ENCODE results near the gene FAM107B. TPM values are rescaled to one million over a fixed set of nuclear protein-coding genes. Genes with fewer than 3 reads are reported as not detected.

The FAM107B gene
- total and polyA plus RNA-seq, 2 experiments from 2014 or later: 85.5 to 85.9 TPM

DNA sequence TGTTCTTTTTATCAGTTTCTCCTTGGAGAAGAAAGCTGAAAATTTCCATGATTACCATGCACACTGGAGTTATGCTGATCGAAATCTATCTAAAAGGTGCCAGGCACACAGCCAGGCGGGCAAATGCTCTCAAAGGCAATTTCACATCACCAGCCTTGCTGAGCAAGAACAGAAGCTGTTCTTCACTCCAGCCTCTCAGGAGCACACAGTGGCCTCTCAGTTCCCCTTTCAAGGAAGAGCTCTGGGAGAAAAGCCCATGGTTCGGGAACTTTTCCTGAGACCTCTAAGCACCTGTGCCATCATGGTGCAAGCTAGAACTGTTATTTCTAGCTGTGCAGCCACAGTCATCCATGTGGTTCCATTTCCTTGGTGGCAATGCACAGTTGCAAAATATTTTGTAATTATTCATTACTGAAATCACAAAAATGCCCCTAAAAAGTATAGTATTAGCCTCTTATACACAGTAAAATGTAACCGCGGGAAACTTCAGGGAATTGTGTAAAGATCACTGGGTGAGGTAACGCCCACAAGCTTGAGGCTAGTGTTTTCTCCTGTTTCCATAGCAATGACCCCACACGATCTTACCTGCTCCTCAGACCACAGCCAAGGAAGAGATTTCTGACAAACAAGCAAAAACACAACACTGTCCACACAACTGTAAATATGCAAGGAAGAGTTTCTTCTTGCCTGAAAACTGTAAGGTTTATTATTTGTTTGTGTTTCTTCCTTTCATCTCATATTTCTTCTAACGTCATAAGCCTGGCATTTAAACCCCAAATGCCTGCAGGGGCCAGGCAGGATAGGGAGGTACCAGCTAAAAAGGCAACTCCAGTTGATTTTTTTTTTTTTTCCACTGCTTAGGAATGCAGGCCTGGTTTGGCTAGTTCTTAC lies 121.2 kb downstream of the FAM107B start:
- H4K20me1 ChIP-seq (ENCODE audit: insufficient read depth, poor library complexity, severe bottlenecking): no peaks in the 10 kb centered on the region
- no peaks in the 10 kb centered on the region for H3K9me2 ChIP-seq (replicated peaks; ENCODE audit: insufficient read depth)
- H3K79me2 ChIP-seq: no peaks in the 10 kb centered on the region
- H3K27ac ChIP-seq: peak overlapping the region; percentile 45
- no peaks in the 10 kb centered on the region for H3K27me3 ChIP-seq
- peak; percentile 80 for DNase-seq (ENCODE audit: low spot score)
- H2AFZ ChIP-seq: no peak overlapping the region
- no peaks in the 10 kb centered on the region for H3K9me3 ChIP-seq (ENCODE audit: low read depth)
- no peaks in the 10 kb centered on the region for H3K36me3 ChIP-seq (replicated peaks; ENCODE audit: insufficient read depth, low read depth)
- H3K4me1 ChIP-seq (ENCODE audit: insufficient read depth): peaks cover 22% of the 10 kb centered on the region
- TF ChIP-seq EZH2phosphoT487 (IDR thresholded peaks at IDR 0.05; ENCODE audit: low read depth, severe bottlenecking, unreplicated experiment): no peak
- no peak for TF ChIP-seq EZH2 (IDR thresholded peaks at IDR 0.05; ENCODE audit: borderline replicate concordance)
- no peak for TF ChIP-seq CTCF (IDR thresholded peaks at IDR 0.05; ENCODE audit: poor library complexity)
- H3K4me2 ChIP-seq: peak overlapping the region; percentile 4
- no peak overlapping the region for H3K4me3 ChIP-seq
- 30% methylated on average over 8 of the region's 8 CpGs for WGBS (ENCODE audit: low lambda C conversion rate, missing lambda C conversion rate)

DNA sequence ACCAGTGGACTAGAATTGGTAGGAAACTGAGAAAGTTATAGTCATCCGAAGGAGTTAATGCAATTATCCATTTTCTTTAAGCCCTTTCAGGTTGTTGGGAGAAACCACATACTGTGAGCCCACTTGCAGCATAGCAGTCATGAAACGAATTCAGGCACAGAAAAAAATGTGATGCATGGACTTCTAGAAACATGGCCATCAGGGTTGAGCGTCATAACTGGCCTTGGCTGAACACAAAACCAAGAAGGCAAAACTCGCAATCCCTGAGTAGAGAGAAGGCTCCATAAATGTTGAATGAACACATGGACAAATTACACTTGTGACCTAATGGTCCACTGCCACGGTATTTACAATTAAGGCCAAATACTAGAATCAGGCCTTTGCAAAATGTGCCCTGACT lies 121.9 kb downstream of the FAM107B start:
- no peak overlapping the region for H3K4me2 ChIP-seq
- WGBS (ENCODE audit: low lambda C conversion rate, missing lambda C conversion rate): 83% methylated on average over 5 of the region's 5 CpGs

DNA sequence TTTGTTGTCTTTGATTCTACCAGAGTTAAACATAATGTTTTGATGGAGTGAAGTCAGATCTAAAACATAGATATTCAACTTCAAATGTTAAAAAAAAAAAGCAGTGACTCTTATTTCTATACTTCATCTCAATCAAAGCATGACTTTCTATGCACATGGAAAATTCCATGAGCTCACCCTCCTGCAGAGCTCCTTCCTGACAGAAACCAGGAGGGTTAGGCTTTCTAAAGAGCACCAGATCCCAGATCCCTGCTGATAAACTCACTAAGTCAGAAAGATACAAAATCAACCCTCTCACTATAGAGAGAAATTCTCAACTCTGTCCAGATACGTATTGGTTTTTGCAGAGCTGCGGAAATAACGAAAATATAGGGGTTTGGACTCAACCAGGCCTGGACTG lies 122.6 kb downstream of the FAM107B start:
- Histone ChIP-seq H3K4me1 (ENCODE audit: insufficient read depth) (peaks cover 28% of the 10 kb centered on the region), H3K27ac (peak overlapping the region; percentile 45), H3K36me3 (replicated peaks; ENCODE audit: insufficient read depth, low read depth) (no peaks in the 10 kb centered on the region), H3K79me2 (no peaks in the 10 kb centered on the region), H2AFZ (no peak overlapping the region), H4K20me1 (ENCODE audit: insufficient read depth, poor library complexity, severe bottlenecking) (no peaks in the 10 kb centered on the region), H3K4me2 (no peak overlapping the region), H3K9me3 (ENCODE audit: low read depth) (no peaks in the 10 kb centered on the region), H3K27me3 (no peaks in the 10 kb centered on the region), H3K9me2 (replicated peaks; ENCODE audit: insufficient read depth) (no peaks in the 10 kb centered on the region), H3K4me3 (no peak overlapping the region)
- TF ChIP-seq EZH2phosphoT487 (IDR thresholded peaks at IDR 0.05; ENCODE audit: low read depth, severe bottlenecking, unreplicated experiment) (no peak), CTCF (IDR thresholded peaks at IDR 0.05; ENCODE audit: poor library complexity) (no peak), EZH2 (IDR thresholded peaks at IDR 0.05; ENCODE audit: borderline replicate concordance) (no peak)
- WGBS (ENCODE audit: low lambda C conversion rate, missing lambda C conversion rate): 74% methylated on average over 3 of the region's 3 CpGs
- peak; percentile 42 for DNase-seq (ENCODE audit: low spot score)

More for the DNA sequence above, 121.9 kb downstream of the FAM107B start:
- no peak overlapping the region for H2AFZ ChIP-seq
- no peak overlapping the region for H3K4me3 ChIP-seq
- H4K20me1 ChIP-seq (ENCODE audit: insufficient read depth, poor library complexity, severe bottlenecking): no peaks in the 10 kb centered on the region
- no peaks in the 10 kb centered on the region for H3K9me2 ChIP-seq (replicated peaks; ENCODE audit: insufficient read depth)
- H3K27me3 ChIP-seq: no peaks in the 10 kb centered on the region
- TF ChIP-seq CTCF (IDR thresholded peaks at IDR 0.05; ENCODE audit: poor library complexity) (no peak), EZH2phosphoT487 (IDR thresholded peaks at IDR 0.05; ENCODE audit: low read depth, severe bottlenecking, unreplicated experiment) (no peak), EZH2 (IDR thresholded peaks at IDR 0.05; ENCODE audit: borderline replicate concordance) (no peak)
- H3K27ac ChIP-seq: peak overlapping the region; percentile 45
- H3K36me3 ChIP-seq (replicated peaks; ENCODE audit: insufficient read depth, low read depth): no peaks in the 10 kb centered on the region
- H3K79me2 ChIP-seq: no peaks in the 10 kb centered on the region
- H3K4me1 ChIP-seq (ENCODE audit: insufficient read depth): peaks cover 27% of the 10 kb centered on the region
- DNase-seq (ENCODE audit: low spot score): no peak
- H3K9me3 ChIP-seq (ENCODE audit: low read depth): no peaks in the 10 kb centered on the region

All from hepatocyte (in vitro differentiated cells).